Motor neuron (in vitro differentiated cells): ENCODE measurements around the gene RERE. TPM values are rescaled to one million over a fixed set of nuclear protein-coding genes. Genes with fewer than 3 reads are reported as not detected.
A peak's percentile ranks its signal among the peaks of the same experiment; 100 is the strongest.

Source experiments
- ATAC-seq, 8 experiments: fragments of 200-7000 bp; cut with Tn5 transposase; replicated peaks in 6 of 8; 2 replicates each; pipeline ENCODE4 v1.8.0; 2021; ENCODE audit warnings: mild to moderate bottlenecking in 8 of 8, moderate library complexity in 8 of 8
- H3K27ac ChIP-seq, 2 donors: fragments of 250-450 bp; sonication (Bioruptor Pico); 2 replicates each; pipeline ENCODE4 v1.9.0; 2021; ENCODE audit warnings: antibody characterized with exemption in 2 of 2, mild to moderate bottlenecking in 2 of 2, moderate library complexity in 1 of 2
- H3K4me1 ChIP-seq, 2 donors: fragments of 250-450 bp; sonication (Bioruptor Pico); replicated peaks in 1 of 2; 2 replicates each; pipeline ENCODE4 v1.6.1; 2021; ENCODE audit warnings: antibody characterized with exemption in 2 of 2, mild to moderate bottlenecking in 2 of 2, moderate library complexity in 1 of 2
- H3K4me3 ChIP-seq, 5 donors: fragments of 250-450 bp; sonication (Bioruptor Pico); 2 replicates each; pipeline ENCODE4 v1.9.0; 2021; ENCODE audit warnings: antibody characterized with exemption in 5 of 5, mild to moderate bottlenecking in 5 of 5, moderate library complexity in 4 of 5
- WGBS, 10 experiments: fragments of 450-650 bp; shearing (Covaris generic); methylation state at CpG; one replicate each; pipeline ENCODE4 v1.0.0; 2022; 5-methylcytosine and 5-hydroxymethylcytosine counted together
- in situ Hi-C, 9 experiments: fragments of 400-800 bp; cut with MboI; loops; one replicate each; pipeline ENCODE4 v1.15.0; 2021; ENCODE audit warnings: low sequenced_read_pairs in 9 of 9, low pct_unique_long_range_greater_than_20kb in 2 of 9; ENCODE audit not compliant: unreplicated experiment in 9 of 9
- total RNA-seq, 8 experiments: library from RNA; unstranded; fragments of 300-600 nt; gene quantifications; 2 replicates each; pipeline versions ENCODE4 v1.2.3 to v1.2.4, GENCODE V29; 2022

Gene RERE
- total RNA-seq, 8 experiments from 2014 or later, result 17.8 to 576 (median 111) TPM

DNA sequence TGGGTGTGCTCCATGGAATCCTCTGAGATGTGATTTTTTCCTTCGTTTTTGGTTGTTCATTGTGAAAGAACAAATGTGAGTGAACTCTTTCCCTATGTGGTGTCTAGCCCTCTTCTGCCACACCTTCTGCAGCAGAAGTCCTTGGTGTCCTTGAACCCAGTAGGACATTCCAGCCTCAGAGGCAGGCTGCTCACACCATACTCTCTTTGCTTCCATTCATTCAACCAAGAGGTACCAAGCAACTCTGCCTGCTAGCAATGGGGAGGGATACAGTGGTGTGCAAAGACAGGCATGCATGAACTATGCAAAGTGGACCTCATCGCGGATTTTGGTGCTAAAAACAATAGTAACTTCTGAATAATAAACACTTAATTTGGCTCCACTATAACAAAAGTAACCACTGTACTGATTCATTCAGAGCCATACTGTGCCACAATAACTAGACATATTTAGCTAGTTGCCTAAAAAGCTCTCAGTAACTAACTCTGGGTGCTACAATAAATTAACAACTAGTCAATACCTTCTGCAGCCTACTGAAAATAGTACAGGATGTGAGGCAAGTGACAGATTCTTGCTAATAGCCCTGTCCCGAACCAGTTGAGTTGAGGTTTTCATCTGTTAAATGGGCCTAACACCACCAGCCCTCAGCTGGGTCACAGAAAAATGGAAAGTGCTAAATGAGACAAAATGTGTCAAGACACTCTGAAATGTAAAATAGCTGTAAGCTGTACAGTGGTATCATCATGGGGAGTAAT, 344.1 kb downstream of the RERE start:
- Histone ChIP-seq H3K27ac (peak overlapping the region in 1 of 2 donors; percentile 37), H3K4me3 (no peak overlapping the region), H3K4me1 (peaks cover 36 to 61% of the 10 kb centered on the region in 2 donors)
- 67 to 93% (median 75%) methylated on average over 1 to 4 of the region's 4 CpGs; no CpG with 5 or more reads in 3 of the 10 experiments for WGBS, 10 experiments
- peak in 1 of 8 experiments; percentile 26 for ATAC-seq
- in situ Hi-C loops, result no loop called here

DNA sequence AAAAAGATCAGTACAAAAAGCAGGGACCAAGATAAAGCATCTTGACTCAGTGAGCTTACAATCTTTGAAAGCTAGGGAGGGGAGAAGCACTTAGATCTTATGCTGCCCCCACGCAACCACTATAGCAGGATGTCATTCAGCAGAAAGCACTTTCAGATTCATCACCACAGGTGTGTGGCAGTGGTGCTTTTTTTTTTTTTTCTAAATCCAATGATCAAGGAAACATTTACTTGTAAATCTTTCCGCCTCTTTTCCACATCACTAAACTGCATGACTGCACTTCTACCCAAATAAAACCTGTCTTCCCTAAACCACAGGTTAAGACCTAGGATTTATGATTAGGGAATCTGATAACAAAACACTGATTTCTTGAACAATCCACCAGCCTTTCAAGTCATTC, 344.8 kb downstream of the RERE start:
- in situ Hi-C loops, result no loop called here
- Histone ChIP-seq H3K4me3 (no peak overlapping the region), H3K27ac (peak overlapping the region in 1 of 2 donors; percentile 37), H3K4me1 (peaks cover 36 to 61% of the 10 kb centered on the region in 2 donors)
- 77 to 100% (median 83%) methylated on average over 1 to 2 of the region's 2 CpGs; no CpG with 5 or more reads in 5 of the 10 experiments for WGBS, 10 experiments
- ATAC-seq, result no peak

DNA sequence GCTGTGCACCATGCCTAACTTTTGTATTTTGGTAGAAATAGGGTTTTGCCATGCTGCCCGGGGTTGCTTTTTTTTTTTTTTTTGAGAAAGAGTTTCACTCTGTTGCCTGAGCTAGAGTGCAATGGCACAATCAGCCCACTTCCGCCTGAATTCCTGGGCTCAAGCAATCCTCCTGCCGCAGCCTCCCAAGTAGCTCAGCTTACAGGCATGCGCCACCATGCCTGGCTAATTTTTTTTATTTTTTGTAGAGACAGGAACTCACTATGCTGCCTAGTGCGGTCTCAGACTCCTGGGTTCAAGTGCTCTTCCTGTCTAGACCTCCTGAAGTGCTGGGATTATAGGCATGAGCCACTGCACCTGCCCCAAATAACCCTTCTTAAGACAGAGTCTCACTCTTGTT, 346.0 kb downstream of the RERE start:
- WGBS, 10 experiments, result 43 to 100% (median 100%) methylated on average over 1 to 5 of the region's 5 CpGs; no CpG with 5 or more reads in 3 of the 10 experiments
- H3K4me1 ChIP-seq, result peaks cover 27 to 49% of the 10 kb centered on the region in 2 donors
- H3K27ac ChIP-seq, result no peak overlapping the region
- H3K4me3 ChIP-seq, result no peak overlapping the region
- ATAC-seq, result no peak
- in situ Hi-C loops, result no loop called here

DNA sequence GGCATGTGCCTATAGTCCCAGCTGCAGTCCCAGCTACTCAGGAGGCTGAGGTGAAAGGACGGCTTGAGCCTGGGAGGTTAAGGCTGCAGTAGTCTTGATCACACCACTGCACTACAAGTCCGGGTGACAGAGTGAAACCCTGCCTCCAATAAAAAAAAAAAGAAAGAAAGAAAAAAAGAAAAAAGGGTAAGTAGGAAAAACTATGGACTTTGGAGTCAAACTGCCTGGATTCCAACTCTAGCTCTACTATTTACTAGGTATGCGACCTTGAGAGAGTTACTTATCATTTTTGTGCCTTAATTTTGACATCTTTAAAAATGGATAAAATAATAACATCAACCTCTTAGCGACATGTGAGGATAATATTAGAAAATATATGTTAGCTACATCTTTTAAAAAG, 348.7 kb downstream of the RERE start:
- WGBS, 10 experiments, result 62 to 100% (median 92%) methylated on average over 2 to 4 of the region's 4 CpGs; no CpG with 5 or more reads in 1 of the 10 experiments
- peaks cover 36 to 45% of the 10 kb centered on the region in 2 donors for H3K4me1 ChIP-seq
- H3K4me3 ChIP-seq, result no peak overlapping the region
- no peak for ATAC-seq
- in situ Hi-C loops, result no loop called here
- H3K27ac ChIP-seq, result no peak overlapping the region

DNA sequence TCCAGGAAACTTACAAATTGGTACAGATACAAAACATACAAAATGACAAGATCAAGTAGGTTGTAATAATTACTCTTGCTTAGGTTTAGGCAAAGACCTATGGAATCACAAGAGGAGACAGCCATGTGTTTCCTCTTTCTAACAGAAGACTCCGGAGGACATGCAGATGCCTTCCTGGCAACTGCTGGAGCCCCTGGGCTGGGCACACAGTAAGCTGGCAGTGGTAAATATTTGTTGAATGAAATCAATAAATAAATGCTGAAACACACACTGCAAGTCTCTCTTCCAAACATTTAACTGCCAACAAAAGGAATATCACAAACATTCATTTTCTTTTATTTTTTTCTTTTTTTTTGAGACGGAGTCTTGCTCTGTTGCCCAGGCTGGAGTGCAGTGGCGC, 350.1 kb downstream of the RERE start:
- in situ Hi-C loops, result no loop called here
- no peak for ATAC-seq
- Histone ChIP-seq H3K27ac (no peak overlapping the region), H3K4me1 (peaks cover 34 to 42% of the 10 kb centered on the region in 2 donors), H3K4me3 (no peak overlapping the region)
- 40 to 100% (median 84%) methylated on average over 1 to 3 of the region's 3 CpGs; no CpG with 5 or more reads in 3 of the 10 experiments for WGBS, 10 experiments

DNA sequence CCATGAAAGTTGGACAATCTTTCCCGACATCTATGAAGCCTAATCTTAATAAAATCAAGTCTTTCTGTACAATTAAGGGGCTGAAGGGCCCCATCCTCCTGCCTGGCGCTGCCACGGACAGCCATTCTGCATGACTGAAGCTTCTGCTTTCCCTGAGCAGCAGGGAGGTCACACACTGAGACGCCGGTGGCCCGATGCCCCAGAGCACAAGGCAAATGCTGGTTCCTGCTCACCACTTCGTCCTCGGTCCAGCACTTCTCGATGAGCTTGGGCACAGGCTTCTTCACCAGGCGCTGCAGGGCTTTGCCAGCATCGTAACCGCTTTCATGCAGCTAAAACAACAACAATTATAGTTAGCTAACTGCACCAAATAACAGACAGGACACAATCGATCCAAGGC, 351.7 kb downstream of the RERE start:
- peak in 2 of 8 experiments; percentile 26 to 32 for ATAC-seq

DNA sequence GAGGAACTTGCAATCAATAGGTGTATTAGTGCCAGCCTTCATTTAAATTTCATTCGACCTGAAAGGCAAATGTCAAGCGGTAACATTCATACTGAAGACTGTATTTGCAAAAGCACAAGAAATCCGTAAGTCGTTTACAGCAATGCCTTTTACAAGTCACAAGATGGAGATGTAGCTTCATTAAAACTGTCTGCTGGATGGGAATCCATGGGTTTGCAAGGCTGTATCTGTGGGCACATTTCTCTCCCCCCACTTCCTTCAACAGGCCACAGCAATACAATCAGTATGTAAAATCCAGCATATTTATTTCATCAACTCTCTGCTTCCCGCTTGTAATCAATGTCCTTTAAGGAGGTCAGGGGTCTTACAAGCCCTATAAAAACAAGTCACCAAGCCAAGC, 352.4 kb downstream of the RERE start:
- in situ Hi-C loops, result no loop called here
- peaks cover 48 to 49% of the 10 kb centered on the region in 2 donors for H3K4me1 ChIP-seq

More for the DNA sequence above, 351.7 kb downstream of the RERE start:
- H3K4me1 ChIP-seq, result peaks cover 42 to 43% of the 10 kb centered on the region in 2 donors
- H3K27ac ChIP-seq, result no peak overlapping the region
- 20 to 85% (median 61%) methylated on average over 1 to 13 of the region's 13 CpGs; no CpG with 5 or more reads in 3 of the 10 experiments for WGBS, 10 experiments
- no peak overlapping the region for H3K4me3 ChIP-seq
- in situ Hi-C loops, result no loop called here

DNA sequence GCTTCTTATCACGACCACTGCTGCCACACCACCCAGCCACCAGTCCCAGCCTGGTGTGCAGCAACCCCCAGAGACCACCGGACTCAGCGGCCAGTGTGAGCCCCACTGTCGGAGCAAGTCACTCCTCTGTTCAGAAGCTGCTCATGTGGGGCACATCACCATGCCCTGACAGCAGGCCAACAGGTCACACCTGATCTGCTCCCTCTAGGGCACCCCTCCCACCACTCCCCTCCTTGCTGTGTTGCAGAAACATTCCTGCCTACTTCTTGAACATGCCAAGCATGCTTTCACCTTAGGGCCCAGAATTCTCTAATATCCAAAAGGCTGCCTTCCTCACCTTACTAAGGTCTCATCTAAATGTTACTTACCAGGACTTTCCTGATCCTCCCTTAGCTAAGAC, 353.1 kb downstream of the RERE start:
- ATAC-seq, result peak in 2 of 8 experiments; percentile 8 to 17
- WGBS, 10 experiments, result 80% methylated on average over 1 of the region's 4 CpGs; no CpG with 5 or more reads in 9 of the 10 experiments
- peaks cover 51 to 56% of the 10 kb centered on the region in 2 donors for H3K4me1 ChIP-seq
- peak overlapping the region in 1 of 2 donors; percentile 30 for H3K27ac ChIP-seq
- no peak overlapping the region for H3K4me3 ChIP-seq
- in situ Hi-C loops, result no loop called here

More for the DNA sequence above, 352.4 kb downstream of the RERE start:
- WGBS, 10 experiments, result 22 to 88% (median 71%) methylated on average over 2 to 5 of the region's 5 CpGs; no CpG with 5 or more reads in 2 of the 10 experiments
- no peak overlapping the region for H3K27ac ChIP-seq
- H3K4me3 ChIP-seq, result no peak overlapping the region
- peak in 4 of 8 experiments; percentile 16 to 62 (median 44) for ATAC-seq

DNA sequence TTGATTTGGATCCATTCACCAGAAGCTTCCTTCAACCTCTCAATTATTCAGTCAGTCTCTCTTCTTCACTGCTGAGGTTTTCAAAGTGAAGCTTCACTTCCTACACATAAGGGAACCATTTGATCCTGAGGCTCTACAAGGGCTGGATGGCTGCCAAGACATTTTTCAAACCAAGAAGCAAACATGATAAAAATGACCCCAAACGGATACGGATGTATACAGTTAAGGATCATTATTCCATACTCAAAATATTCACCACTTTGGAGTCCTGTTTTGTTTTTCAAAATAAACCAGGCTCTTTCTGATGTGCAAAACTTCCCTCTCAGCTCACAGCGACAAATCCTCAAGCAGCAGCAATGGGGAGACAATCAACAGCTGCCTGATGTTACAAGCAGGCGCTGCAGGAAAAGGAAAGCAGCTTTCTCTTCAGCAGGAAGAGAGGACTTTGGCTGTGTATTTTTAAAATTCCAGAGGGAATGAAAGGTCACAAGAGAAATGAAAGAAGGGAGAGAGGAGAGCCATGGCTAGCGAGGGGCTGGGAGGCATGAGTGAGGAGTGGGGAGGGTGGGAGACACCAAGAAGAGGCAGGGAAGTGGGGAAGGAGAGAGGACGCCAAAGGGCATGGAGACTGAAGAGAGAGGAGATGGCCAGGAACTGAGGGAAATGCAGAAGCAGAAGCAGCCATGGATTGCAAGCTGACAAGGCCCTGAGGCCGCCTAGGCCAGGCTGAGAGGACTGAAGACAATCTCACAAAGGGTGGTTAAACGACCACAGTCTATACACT, 354.1 kb downstream of the RERE start:
- peak; percentile 27 to 60 (median 46) for ATAC-seq
- in situ Hi-C loops, result no loop called here
- H3K4me3 ChIP-seq, result no peak overlapping the region
- H3K27ac ChIP-seq, result peak overlapping the region; percentile 36 to 79
- WGBS, 10 experiments, result 7 to 69% (median 29%) methylated on average over 3 to 8 of the region's 8 CpGs
- H3K4me1 ChIP-seq, result peaks cover 51 to 66% of the 10 kb centered on the region in 2 donors

DNA sequence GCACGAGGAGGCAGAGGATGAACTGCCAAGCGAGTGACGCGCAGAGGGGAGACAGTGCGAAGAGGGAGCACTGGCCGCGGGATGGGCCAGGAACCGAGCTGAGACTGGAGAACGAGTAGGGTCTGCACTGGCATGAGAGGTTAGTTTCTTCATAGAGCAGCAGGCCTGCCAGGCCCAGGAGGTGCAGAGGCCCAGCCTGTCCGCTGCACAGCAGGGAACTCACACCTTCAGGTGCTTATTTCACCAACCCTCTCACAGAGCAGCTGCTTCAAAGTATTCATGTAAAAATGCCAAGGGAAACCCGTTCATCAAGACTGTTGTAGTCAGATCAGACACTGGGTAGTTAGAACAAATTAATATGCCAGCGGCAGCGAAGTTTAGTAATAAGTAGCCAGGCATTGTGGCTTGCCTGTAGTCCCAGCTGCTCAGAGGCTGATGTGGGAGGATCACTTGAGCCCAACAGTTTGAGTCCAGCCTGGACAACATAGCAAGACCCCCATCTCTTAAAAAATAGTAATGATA, 355.0 kb downstream of the RERE start:
- WGBS, 10 experiments, result 63 to 94% (median 86%) methylated on average over 1 to 13 of the region's 13 CpGs; no CpG with 5 or more reads in 2 of the 10 experiments
- Histone ChIP-seq H3K4me1 (peaks cover 51 to 72% of the 10 kb centered on the region in 2 donors), H3K4me3 (no peak overlapping the region), H3K27ac (no peak overlapping the region)
- in situ Hi-C loops, result no loop called here
- no peak for ATAC-seq

DNA sequence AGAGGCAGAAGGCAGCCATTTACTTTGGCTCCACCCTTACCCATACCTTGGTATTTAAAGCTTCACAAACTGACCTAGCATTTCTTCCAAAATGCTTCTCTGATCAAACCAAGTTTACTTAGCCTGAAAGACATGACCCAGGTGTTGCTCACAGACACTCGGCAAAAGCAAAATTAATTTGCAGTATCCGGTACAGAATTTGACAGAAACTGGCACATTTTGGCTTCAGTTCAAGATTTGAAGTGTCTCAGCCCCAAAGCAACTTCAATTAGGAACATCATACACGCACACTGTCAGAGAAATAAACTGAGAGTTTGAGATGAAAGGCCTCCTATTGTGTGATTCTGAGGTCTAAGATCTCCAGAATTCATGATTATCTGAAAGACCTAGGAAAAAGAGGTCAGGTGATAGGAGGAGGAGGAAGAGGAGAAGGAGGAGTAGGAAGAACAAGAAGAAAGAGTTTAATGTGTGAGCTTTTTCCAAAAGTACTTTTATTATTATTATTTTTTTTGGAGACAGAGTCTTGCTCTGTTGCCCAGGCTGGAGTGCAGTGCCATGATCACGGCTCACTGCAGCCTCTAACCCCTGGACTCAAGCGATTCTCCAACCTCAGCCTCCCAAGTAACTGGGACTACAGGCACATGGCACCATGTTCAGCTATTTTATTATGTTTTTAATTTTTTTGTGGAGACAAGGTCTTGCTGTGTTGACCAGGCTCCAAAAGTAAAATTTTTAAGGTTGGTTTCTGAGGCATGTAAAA, 355.9 kb downstream of the RERE start:
- 59 to 100% (median 88%) methylated on average over 1 to 5 of the region's 5 CpGs for WGBS, 10 experiments
- H3K4me3 ChIP-seq, result no peak overlapping the region
- H3K4me1 ChIP-seq, result peaks cover 51 to 72% of the 10 kb centered on the region in 2 donors
- no peak for ATAC-seq
- in situ Hi-C loops, result no loop called here
- no peak overlapping the region for H3K27ac ChIP-seq

DNA sequence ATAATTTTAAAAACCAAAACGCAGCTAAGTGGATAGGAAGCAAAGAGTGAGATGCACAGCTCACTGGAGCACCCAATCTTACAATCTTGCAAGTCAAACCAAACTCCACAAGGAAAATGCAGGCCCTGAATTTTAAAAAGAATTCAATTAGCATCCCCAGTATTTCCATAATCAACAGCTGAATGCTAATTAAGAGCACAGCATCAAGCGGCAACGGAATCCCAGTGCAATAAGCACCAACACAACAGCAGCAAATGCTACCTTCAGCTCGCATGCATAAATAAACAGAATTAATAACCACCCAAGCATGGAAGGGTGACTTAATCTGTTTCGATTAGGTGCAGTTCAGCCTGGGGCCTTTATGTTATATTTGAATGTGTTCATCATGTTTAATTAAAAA, 356.7 kb downstream of the RERE start:
- peaks cover 45 to 68% of the 10 kb centered on the region in 2 donors for H3K4me1 ChIP-seq
- ATAC-seq, result peak in 6 of 8 experiments; percentile 5 to 53 (median 24)
- 19 to 80% (median 38%) methylated on average over 1 to 5 of the region's 5 CpGs for WGBS, 10 experiments
- in situ Hi-C loops, result no loop called here
- H3K4me3 ChIP-seq, result no peak overlapping the region
- H3K27ac ChIP-seq, result no peak overlapping the region
